Retinal pigment epithelial cell (primary cell): Measurements from ENCODE around the gene ELAVL2.

Experiments
- DNase-seq: peaks from one replicate; pipeline ENCODE4 v3.0.0-alpha.2; 2010; ENCODE audit warnings: low read depth
- H3K4me3 ChIP-seq: 2 replicates; pipeline ENCODE4 v1.5.1; 2011; ENCODE audit warnings: mild to moderate bottlenecking, low read length, control low read depth, moderate library complexity
- TF ChIP-seq, protein P1 (sequence below): conservative IDR thresholded peaks from 2 replicates; pipeline ENCODE4 v1.5.1; 2011; ENCODE audit warnings: low read depth, low read length, control low read depth, inconsistent platforms

ELAVL2 gene

DNA sequence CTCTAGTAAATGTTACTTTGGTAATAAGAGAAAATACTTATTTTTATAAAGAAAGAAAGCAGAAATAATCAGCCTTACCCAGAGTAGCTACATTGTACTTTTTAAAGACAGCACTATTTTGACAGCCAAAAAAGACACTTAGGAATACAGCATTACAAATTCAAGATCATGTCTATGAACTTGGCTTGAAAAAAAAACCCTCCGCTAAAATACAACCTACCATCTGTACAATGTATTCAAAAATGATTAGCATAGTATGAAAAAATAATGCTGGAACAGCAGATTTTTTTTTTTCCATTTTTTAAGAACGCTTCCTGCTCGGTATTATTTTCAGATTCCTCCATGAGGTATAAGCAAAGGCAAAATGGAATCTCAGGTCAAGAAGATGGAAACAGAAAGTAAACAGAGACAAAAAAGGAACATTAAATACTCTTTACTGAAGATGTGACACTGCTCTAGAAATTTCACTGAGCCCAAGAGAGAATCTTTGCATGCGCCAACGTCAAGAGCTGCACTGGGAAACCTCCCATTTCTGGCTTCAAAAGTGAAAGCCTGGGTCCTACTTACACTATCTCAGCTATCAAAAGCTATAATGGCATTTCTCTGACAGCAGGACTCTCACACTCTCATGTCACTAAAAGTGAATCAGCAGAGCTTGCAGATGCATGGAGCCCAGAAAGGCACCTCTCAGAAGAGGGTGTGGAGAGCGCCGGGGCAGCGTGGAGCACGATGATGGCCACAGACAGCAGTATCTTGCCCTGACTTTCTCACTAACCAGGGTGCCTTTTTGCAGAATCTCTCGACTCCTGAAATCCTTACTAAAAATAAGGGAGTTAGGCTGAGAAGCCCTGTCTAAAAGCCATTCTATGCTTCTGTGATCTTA is 167.4 kb downstream of the ELAVL2 start:
- TF ChIP-seq, protein P1, sequence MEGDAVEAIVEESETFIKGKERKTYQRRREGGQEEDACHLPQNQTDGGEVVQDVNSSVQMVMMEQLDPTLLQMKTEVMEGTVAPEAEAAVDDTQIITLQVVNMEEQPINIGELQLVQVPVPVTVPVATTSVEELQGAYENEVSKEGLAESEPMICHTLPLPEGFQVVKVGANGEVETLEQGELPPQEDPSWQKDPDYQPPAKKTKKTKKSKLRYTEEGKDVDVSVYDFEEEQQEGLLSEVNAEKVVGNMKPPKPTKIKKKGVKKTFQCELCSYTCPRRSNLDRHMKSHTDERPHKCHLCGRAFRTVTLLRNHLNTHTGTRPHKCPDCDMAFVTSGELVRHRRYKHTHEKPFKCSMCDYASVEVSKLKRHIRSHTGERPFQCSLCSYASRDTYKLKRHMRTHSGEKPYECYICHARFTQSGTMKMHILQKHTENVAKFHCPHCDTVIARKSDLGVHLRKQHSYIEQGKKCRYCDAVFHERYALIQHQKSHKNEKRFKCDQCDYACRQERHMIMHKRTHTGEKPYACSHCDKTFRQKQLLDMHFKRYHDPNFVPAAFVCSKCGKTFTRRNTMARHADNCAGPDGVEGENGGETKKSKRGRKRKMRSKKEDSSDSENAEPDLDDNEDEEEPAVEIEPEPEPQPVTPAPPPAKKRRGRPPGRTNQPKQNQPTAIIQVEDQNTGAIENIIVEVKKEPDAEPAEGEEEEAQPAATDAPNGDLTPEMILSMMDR, result no peak
- no peak overlapping the region for H3K4me3 ChIP-seq
- no peak for DNase-seq

DNA sequence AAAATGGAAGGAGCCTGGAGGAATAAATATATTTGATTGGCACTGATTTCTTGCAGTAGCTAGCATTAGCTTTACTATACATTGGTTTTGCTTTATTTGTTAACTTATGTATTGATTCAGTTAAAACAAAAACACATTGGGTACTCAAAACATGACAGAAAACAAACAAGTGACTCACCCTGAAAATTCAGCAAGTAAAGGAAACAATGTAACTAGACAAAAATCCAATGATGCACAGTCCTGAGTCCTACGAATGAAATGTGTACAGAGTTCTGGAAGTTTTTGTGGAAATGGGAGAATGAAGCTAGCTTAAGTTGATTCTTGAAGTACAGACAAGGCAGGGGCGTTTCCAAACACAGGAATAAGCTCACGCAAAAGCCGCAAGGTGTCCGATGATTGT is 175.0 kb downstream of the ELAVL2 start:
- DNase-seq, result no peak
- no peak overlapping the region for H3K4me3 ChIP-seq
- TF ChIP-seq, protein P1, result no peak

DNA sequence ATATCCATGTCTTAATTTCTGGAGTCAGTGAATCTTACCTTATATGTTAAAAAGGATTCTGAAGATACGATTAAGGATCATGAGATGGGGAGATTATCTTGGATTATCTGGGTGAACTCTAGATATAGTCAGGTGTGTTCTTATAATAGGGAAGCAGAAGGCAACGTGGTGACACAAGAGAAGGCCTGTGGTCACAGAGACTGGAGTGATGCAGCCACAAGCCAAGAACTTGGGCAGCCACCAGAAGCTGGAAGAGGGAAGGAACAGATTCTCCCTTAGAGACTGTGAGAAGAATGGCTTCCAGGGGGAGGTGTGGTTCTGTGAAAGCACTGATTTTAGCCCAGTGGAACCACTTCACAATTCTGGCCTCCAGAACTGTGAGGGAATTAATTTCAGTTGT is 177.4 kb downstream of the ELAVL2 start:
- TF ChIP-seq, protein P1, result no peak
- DNase-seq, result no peak
- no peak overlapping the region for H3K4me3 ChIP-seq

DNA sequence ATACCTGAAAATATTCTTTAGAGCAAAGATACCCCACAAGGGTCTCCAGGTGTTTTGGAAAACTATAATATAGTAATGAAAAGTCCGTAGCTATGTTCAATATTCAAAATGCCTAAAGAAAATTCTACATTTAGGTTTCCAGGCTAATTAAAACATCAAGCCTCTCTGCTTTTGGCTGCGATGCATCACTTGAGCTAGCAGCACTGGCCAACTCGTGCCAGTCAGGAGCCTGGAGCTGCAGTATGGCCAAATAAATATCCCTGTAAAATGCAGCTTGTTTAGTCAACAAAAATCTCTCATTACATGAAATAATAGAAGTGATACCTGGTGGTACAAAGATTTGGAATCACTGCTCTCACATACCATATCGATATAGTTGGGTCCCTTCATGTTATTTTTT is 181.1 kb downstream of the ELAVL2 start:
- no peak for DNase-seq
- TF ChIP-seq, protein P1, result no peak
- no peak overlapping the region for H3K4me3 ChIP-seq

DNA sequence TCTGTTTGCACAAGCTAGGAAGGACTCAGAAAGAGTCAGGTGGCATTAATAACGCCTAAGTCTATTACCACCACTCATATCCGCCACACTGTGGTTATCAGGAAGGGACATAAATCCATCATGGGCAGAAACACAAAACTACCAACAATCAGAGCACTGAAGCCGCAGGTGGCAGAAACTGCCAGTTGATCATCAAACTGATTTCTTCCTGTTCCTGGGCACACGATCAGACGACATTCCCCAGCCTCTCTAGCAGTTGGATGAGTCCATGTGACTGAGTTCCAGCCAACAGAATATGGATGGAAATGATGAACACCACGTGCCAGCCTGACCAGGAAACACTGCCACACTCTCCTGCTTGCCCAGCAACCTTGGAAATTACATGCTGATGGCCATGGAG is 181.7 kb downstream of the ELAVL2 start:
- TF ChIP-seq, protein P1, result no peak
- H3K4me3 ChIP-seq, result no peak overlapping the region
- DNase-seq, result no peak

DNA sequence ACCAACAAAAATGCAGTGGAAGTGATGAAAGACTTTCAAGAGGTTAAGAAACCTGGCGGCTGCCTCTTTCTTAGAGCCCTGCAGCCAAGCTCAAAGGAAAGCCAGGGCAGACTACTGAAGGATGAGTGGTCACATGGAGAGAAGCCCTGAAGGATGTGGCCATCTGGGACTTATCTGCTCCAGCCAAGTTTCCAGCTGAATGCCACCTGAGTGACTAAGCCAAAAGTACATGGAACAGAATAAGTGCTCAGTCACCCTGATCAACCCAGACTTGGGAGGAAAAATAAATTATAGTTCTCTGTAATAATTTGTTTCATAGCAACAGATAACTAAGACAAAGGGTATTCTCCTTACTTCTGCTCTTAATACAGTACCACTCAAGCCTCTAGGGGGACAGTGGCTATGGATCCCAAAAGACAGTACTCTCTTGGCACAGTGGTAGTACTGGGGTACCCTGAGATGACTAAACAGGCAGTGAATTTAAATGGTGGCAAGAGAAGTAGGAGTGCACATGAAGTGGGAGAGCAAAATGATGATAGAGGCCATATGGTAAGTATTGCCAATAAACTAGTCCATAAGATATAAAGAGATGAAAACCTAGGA is 182.3 kb downstream of the ELAVL2 start:
- no peak for DNase-seq
- no peak overlapping the region for H3K4me3 ChIP-seq
- TF ChIP-seq, protein P1, result no peak
